Rectal smooth muscle tissue (tissue), 1 donor: ENCODE results near the gene GNA15.

Experiments used
- H3K27ac ChIP-seq: one replicate; pipeline ENCODE4 v1.7.0; 2013; ENCODE audit warnings: low read depth, low read length, inconsistent platforms
- H3K27me3 ChIP-seq: one replicate; pipeline ENCODE4 v1.7.0; 2013; ENCODE audit warnings: low read length; ENCODE audit not compliant: control insufficient read depth, insufficient read depth
- H3K36me3 ChIP-seq: one replicate; pipeline ENCODE4 v1.7.0; 2013; ENCODE audit warnings: low read length; ENCODE audit not compliant: control insufficient read depth, insufficient read depth
- H3K4me1 ChIP-seq: one replicate; pipeline ENCODE4 v1.7.0; 2013; ENCODE audit warnings: low read length; ENCODE audit not compliant: control insufficient read depth, insufficient read depth
- H3K4me3 ChIP-seq: one replicate; pipeline ENCODE4 v1.7.0; 2013; ENCODE audit warnings: low read length
- H3K9ac ChIP-seq: one replicate; pipeline ENCODE4 v1.7.0; 2013; ENCODE audit warnings: low read length

Gene GNA15

GRCh38 chr19:3178973-3179738 is 43.3 kb downstream of the GNA15 start:
- Histone ChIP-seq H3K4me1 (no peaks in the 10 kb centered on the region), H3K27ac (no peak overlapping the region), H3K36me3 (no peaks in the 10 kb centered on the region), H3K9ac (peak overlapping the region; percentile 21), H3K27me3 (no peaks in the 10 kb centered on the region), H3K4me3 (peak overlapping the region; percentile 57)

GRCh38 chr19:3179739-3180293 is 44.0 kb downstream of the GNA15 start:
- H3K27me3 ChIP-seq = no peaks in the 10 kb centered on the region
- no peaks in the 10 kb centered on the region for H3K4me1 ChIP-seq
- H3K9ac ChIP-seq = peak overlapping the region; percentile 21
- peak overlapping the region; percentile 57 for H3K4me3 ChIP-seq
- no peaks in the 10 kb centered on the region for H3K36me3 ChIP-seq
- no peak overlapping the region for H3K27ac ChIP-seq

GRCh38 chr19:3183721-3184641 is 48.1 kb downstream of the GNA15 start:
- Histone ChIP-seq H3K36me3 (no peaks in the 10 kb centered on the region), H3K27me3 (no peaks in the 10 kb centered on the region), H3K4me1 (peaks cover 7% of the 10 kb centered on the region), H3K9ac (no peak overlapping the region), H3K4me3 (no peak overlapping the region), H3K27ac (no peak overlapping the region)

GRCh38 chr19:3184847-3185460 is 49.1 kb downstream of the GNA15 start:
- peak overlapping the region; percentile 30 for H3K27ac ChIP-seq
- no peaks in the 10 kb centered on the region for H3K36me3 ChIP-seq
- peaks cover 7% of the 10 kb centered on the region for H3K4me1 ChIP-seq
- H3K27me3 ChIP-seq = no peaks in the 10 kb centered on the region
- no peak overlapping the region for H3K9ac ChIP-seq
- H3K4me3 ChIP-seq = peak overlapping the region; percentile 83

GRCh38 chr19:3185461-3186159 is 49.8 kb downstream of the GNA15 start, which contains the start of gene NCLN:
Gene NCLN, plus strand, starts transcription at chr19:3185930. Its CDS starts 101 bp downstream, at chr19:3186031.
- Histone ChIP-seq H3K36me3 (no peaks in the 10 kb centered on the region), H3K4me3 (peak within 1 kb of the TSS; percentile 83), H3K27me3 (no peaks in the 10 kb centered on the region)

GRCh38 chr19:3186160-3186688 is 50.4 kb downstream of the GNA15 start:
- H3K27ac ChIP-seq = no peak overlapping the region
- H3K36me3 ChIP-seq = no peaks in the 10 kb centered on the region
- H3K27me3 ChIP-seq = no peaks in the 10 kb centered on the region
- H3K4me1 ChIP-seq = peaks cover 7% of the 10 kb centered on the region
- H3K9ac ChIP-seq = peak overlapping the region; percentile 57
- H3K4me3 ChIP-seq = peak overlapping the region; percentile 83

More at GRCh38 chr19:3185461-3186159, 49.8 kb downstream of the GNA15 start, which contains the start of gene NCLN:
- H3K9ac ChIP-seq = peak within 1 kb of the TSS; percentile 57
- H3K4me1 ChIP-seq = peaks cover 7% of the 10 kb centered on the region
- H3K27ac ChIP-seq = peak within 1 kb of the TSS; percentile 84

GRCh38 chr19:3186891-3187661 is 51.2 kb downstream of the GNA15 start:
- H3K4me3 ChIP-seq = peak overlapping the region; percentile 83
- peaks cover 2% of the 10 kb centered on the region for H3K36me3 ChIP-seq
- H3K27ac ChIP-seq = no peak overlapping the region
- H3K27me3 ChIP-seq = no peaks in the 10 kb centered on the region
- peaks cover 7% of the 10 kb centered on the region for H3K4me1 ChIP-seq
- peak overlapping the region; percentile 57 for H3K9ac ChIP-seq

GRCh38 chr19:3187662-3188511 is 52.1 kb downstream of the GNA15 start:
- Histone ChIP-seq H3K9ac (no peak overlapping the region), H3K36me3 (peaks cover 2% of the 10 kb centered on the region), H3K27ac (no peak overlapping the region), H3K4me3 (no peak overlapping the region), H3K4me1 (peaks cover 7% of the 10 kb centered on the region), H3K27me3 (no peaks in the 10 kb centered on the region)

GRCh38 chr19:3188627-3189596 is 53.1 kb downstream of the GNA15 start:
- Histone ChIP-seq H3K4me3 (no peak overlapping the region), H3K27me3 (no peaks in the 10 kb centered on the region), H3K27ac (no peak overlapping the region), H3K4me1 (peaks cover 7% of the 10 kb centered on the region), H3K9ac (no peak overlapping the region), H3K36me3 (peaks cover 2% of the 10 kb centered on the region)
